Measurements from ENCODE around the gene PIAS4. TPM values are rescaled to one million over a fixed set of nuclear protein-coding genes. Genes with fewer than 3 reads are reported as not detected.
A peak's percentile ranks its signal among the peaks of the same experiment; 100 is the strongest.

Gene PIAS4
- total and polyA plus RNA-seq, 2 of the 13 experiments (the other 11 are each of a cell fraction or from before 2014, with no cell fraction given) = 9.0 to 20.1 TPM

- TF ChIP-seq ZNF614 (CRISPR knock-in tag; IDR thresholded peaks at IDR 0.05; ENCODE audit: borderline replicate concordance) (no peak), POLR2AphosphoS2 (IDR thresholded peaks at IDR 0.05; ENCODE audit: low read depth, low read length) (peak; percentile 99), CHD2 (IDR thresholded peaks at IDR 0.05; ENCODE audit: low read depth, low read length) (peak; percentile 78), RAD21 (CRISPR knock-in tag; IDR thresholded peaks at IDR 0.05) (no peak; the same call in 1 of the 2 replicates), ZFAT (CRISPR knock-in tag; conservative IDR thresholded peaks at IDR 0.05) (no peak), CEBPB (IDR thresholded peaks at IDR 0.05; ENCODE audit: borderline replicate concordance, low read depth, low read length) (no peak), RELA (CRISPR knock-in tag; IDR thresholded peaks at IDR 0.05) (no peak), TARDBP (CRISPR knock-in tag; IDR thresholded peaks at IDR 0.05) (no peak), ZNF501 (CRISPR knock-in tag; IDR thresholded peaks at IDR 0.05) (no peak; the same call in none of the 2 replicates), ZBTB14 (CRISPR knock-in tag; IDR thresholded peaks at IDR 0.05) (no peak), FOXA1 (IDR thresholded peaks at IDR 0.05) (no peak), FOXA1 (CRISPR knock-in tag; IDR thresholded peaks at IDR 0.05) (no peak), KAT2B (IDR thresholded peaks at IDR 0.05; ENCODE audit: borderline replicate concordance, low read depth, low read length) (no peak), MLLT10 (CRISPR knock-in tag; IDR thresholded peaks at IDR 0.05) (no peak), ZSCAN5A (CRISPR knock-in tag; IDR thresholded peaks at IDR 0.05; ENCODE audit: borderline replicate concordance) (no peak), ZBTB4 (CRISPR knock-in tag; IDR thresholded peaks at IDR 0.05; ENCODE audit: borderline replicate concordance) (no peak), PPARG (CRISPR knock-in tag; conservative IDR thresholded peaks at IDR 0.05) (no peak), ZNF180 (CRISPR knock-in tag; IDR thresholded peaks at IDR 0.05; ENCODE audit: borderline replicate concordance, low read depth) (no peak), ZFP37 (CRISPR knock-in tag; IDR thresholded peaks at IDR 0.05; ENCODE audit: borderline replicate concordance) (no peak), SIN3A (IDR thresholded peaks at IDR 0.05; ENCODE audit: borderline replicate concordance, low read depth, low read length) (peak; percentile 53; the same call in 1 of the 2 replicates), ZMYM4 (CRISPR knock-in tag; IDR thresholded peaks at IDR 0.05) (no peak), NFE2L1 (CRISPR knock-in tag; IDR thresholded peaks at IDR 0.05; ENCODE audit: borderline replicate concordance) (no peak), ZNF777 (CRISPR knock-in tag; IDR thresholded peaks at IDR 0.05) (no peak), ZNF33A (CRISPR knock-in tag; IDR thresholded peaks at IDR 0.05; ENCODE audit: borderline replicate concordance) (no peak), ZNF879 (CRISPR knock-in tag; IDR thresholded peaks at IDR 0.05) (no peak), JARID2 (CRISPR knock-in tag; IDR thresholded peaks at IDR 0.05; ENCODE audit: insufficient replicate concordance) (no peak), ZNF549 (CRISPR knock-in tag; IDR thresholded peaks at IDR 0.05) (no peak)
Observed at GRCh38 chr19:3970808-3971598, 36.5 kb upstream of the PIAS4 start, which contains the start of gene DAPK3 (continued).

All from HepG2 (cell line).